NCI-H82 treated with DMSO at 0.1 percent for 48 hours (cell line): ENCODE data around the gene PCDHB1.
"Not testable (repeated sequence)": the region's sequence is repeated elsewhere in the genome, so short reads cannot be mapped to it uniquely, and the experiment has no call there.

Experiments used
- DNase-seq: peaks from one replicate; lab custom pipeline; 2025; ENCODE audit not compliant: unreplicated experiment; lab: John Stamatoyannopoulos, UW

The PCDHB1 gene

GRCh38 chr5:141082228-141082627 is 31.1 kb downstream of the PCDHB1 start:
- no peak for DNase-seq

- peak; percentile 10 for DNase-seq
Observed at GRCh38 chr5:141084487-141084989, 33.4 kb downstream of the PCDHB1 start.

GRCh38 chr5:141094481-141095262 is 43.5 kb downstream of the PCDHB1 start, which contains the start of gene PCDHB2:
Gene PCDHB2 (plus strand): TSS chr5:141094615. CDS start chr5:141094791, 176 bp downstream.
- peak; percentile 4 for DNase-seq

GRCh38 chr5:141095263-141095641 is 44.1 kb downstream of the PCDHB1 start:
- DNase-seq, result no peak

- not testable (repeated sequence) for DNase-seq
Observed at GRCh38 chr5:141096181-141096580, 45.0 kb downstream of the PCDHB1 start.

- DNase-seq, result not testable (repeated sequence)
Observed at GRCh38 chr5:141096586-141096985, 45.4 kb downstream of the PCDHB1 start.

- no peak for DNase-seq
Observed at GRCh38 chr5:141100243-141100805, 49.1 kb downstream of the PCDHB1 start, which contains the start of gene PCDHB3. Gene PCDHB3 (plus strand): TSS chr5:141100473. CDS start chr5:141100650, 177 bp downstream.

GRCh38 chr5:141101059-141101458 is 49.9 kb downstream of the PCDHB1 start:
- DNase-seq, result no peak

- not testable (repeated sequence) for DNase-seq
Observed at GRCh38 chr5:141102070-141102469, 50.9 kb downstream of the PCDHB1 start.

- DNase-seq, result not testable (repeated sequence)
Observed at GRCh38 chr5:141102471-141102870, 51.3 kb downstream of the PCDHB1 start.

- no peak for DNase-seq
Observed at GRCh38 chr5:141105350-141105749, 54.2 kb downstream of the PCDHB1 start.
